Neural cell (in vitro differentiated cells): ENCODE data around the gene NAGK.

Experiments used
- CTCF ChIP-seq: fragments of 450-650 bp; IDR thresholded peaks from 2 replicates; pipeline ENCODE4 v1.5.1; 2014; ENCODE audit warnings: antibody characterized with exemption, mild to moderate bottlenecking, moderate library complexity; ENCODE audit not compliant: poor library complexity, severe bottlenecking
- EP300 ChIP-seq: fragments of 450-650 bp; conservative IDR thresholded peaks from 2 replicates; pipeline ENCODE4 v1.6.1; 2014; ENCODE audit warnings: antibody characterized with exemption, mild to moderate bottlenecking, moderate library complexity; ENCODE audit not compliant: poor library complexity, severe bottlenecking
- EZH2 ChIP-seq: fragments of 200-600, 300-800 bp; shearing (Covaris generic), sonication (generic); IDR thresholded peaks from 2 replicates; pipeline ENCODE4 v1.6.1; 2014; ENCODE audit warnings: antibody characterized with exemption, low read length, borderline replicate concordance, mild to moderate bottlenecking; ENCODE audit not compliant: insufficient read depth, poor library complexity, severe bottlenecking
- MXI1 ChIP-seq: fragments of 450-650 bp; conservative IDR thresholded peaks from 2 replicates; pipeline ENCODE4 v1.6.1; 2014; ENCODE audit warnings: antibody characterized with exemption, mild to moderate bottlenecking; ENCODE audit not compliant: poor library complexity, severe bottlenecking
- POLR2AphosphoS5 ChIP-seq: IDR thresholded peaks from 2 replicates; pipeline ENCODE4 v1.6.1; 2012
- RAD21 ChIP-seq: fragments of 450-650 bp; conservative IDR thresholded peaks from 2 replicates; pipeline ENCODE4 v1.6.1; 2014; ENCODE audit warnings: antibody characterized with exemption, mild to moderate bottlenecking, moderate library complexity
- TF ChIP-seq, protein P1 (sequence below): IDR thresholded peaks from 2 replicates; pipeline ENCODE4 v1.6.1; 2012; ENCODE audit warnings: borderline replicate concordance

- TF ChIP-seq CTCF, result no peak
- no peak for TF ChIP-seq MXI1
- TF ChIP-seq, protein P1, sequence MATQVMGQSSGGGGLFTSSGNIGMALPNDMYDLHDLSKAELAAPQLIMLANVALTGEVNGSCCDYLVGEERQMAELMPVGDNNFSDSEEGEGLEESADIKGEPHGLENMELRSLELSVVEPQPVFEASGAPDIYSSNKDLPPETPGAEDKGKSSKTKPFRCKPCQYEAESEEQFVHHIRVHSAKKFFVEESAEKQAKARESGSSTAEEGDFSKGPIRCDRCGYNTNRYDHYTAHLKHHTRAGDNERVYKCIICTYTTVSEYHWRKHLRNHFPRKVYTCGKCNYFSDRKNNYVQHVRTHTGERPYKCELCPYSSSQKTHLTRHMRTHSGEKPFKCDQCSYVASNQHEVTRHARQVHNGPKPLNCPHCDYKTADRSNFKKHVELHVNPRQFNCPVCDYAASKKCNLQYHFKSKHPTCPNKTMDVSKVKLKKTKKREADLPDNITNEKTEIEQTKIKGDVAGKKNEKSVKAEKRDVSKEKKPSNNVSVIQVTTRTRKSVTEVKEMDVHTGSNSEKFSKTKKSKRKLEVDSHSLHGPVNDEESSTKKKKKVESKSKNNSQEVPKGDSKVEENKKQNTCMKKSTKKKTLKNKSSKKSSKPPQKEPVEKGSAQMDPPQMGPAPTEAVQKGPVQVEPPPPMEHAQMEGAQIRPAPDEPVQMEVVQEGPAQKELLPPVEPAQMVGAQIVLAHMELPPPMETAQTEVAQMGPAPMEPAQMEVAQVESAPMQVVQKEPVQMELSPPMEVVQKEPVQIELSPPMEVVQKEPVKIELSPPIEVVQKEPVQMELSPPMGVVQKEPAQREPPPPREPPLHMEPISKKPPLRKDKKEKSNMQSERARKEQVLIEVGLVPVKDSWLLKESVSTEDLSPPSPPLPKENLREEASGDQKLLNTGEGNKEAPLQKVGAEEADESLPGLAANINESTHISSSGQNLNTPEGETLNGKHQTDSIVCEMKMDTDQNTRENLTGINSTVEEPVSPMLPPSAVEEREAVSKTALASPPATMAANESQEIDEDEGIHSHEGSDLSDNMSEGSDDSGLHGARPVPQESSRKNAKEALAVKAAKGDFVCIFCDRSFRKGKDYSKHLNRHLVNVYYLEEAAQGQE, result no peak
- TF ChIP-seq POLR2AphosphoS5, result no peak
- TF ChIP-seq RAD21, result no peak
- no peak for TF ChIP-seq EP300
- TF ChIP-seq EZH2, result no peak
Observed at GRCh38 chr2:71113843-71114242, 45.4 kb downstream of the NAGK start.
